Tibial nerve (tissue), 3 donors: ENCODE results near the gene XPO1.

Experiments
- POLR2A ChIP-seq, 2 donors: fragments of 450-650 bp; IDR thresholded peaks; one replicate each; pipeline ENCODE4 v1.6.1; 2017; ENCODE audit warnings: antibody characterized with exemption in 2 of 2, mild to moderate bottlenecking in 2 of 2, moderate library complexity in 2 of 2
- TF ChIP-seq, protein P1 (sequence below), 5 experiments: fragments of 200-600 bp in 3 of 5; fragments of 450-650 bp in 2 of 5; sonication (generic) in 3 of 5; IDR thresholded peaks; one replicate each; pipeline ENCODE4 v1.5.1; 2016 to 2019; ENCODE audit warnings: antibody characterized with exemption in 5 of 5, mild to moderate bottlenecking in 3 of 5, moderate library complexity in 2 of 5

DNA sequence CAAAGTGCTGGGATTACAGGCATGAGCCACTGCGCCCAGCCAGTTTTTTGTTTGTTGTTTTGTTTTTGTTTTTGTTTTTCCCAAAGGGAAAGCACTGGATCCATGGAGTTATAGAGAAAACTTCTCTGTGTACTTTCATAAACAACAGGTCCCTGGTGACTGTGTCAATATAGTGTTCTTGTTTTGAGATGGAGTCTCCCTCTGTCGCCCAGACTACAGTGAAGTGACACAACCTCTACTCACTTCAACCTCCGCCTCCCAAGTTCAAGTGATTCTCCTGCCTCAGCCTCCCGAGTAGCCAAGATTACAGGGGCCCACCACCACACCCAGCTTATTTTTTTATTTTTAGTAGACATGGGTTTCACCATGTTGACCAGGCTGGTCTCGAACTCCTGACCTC lies 83.8 kb downstream of the XPO1 start:
- TF ChIP-seq, protein P1, sequence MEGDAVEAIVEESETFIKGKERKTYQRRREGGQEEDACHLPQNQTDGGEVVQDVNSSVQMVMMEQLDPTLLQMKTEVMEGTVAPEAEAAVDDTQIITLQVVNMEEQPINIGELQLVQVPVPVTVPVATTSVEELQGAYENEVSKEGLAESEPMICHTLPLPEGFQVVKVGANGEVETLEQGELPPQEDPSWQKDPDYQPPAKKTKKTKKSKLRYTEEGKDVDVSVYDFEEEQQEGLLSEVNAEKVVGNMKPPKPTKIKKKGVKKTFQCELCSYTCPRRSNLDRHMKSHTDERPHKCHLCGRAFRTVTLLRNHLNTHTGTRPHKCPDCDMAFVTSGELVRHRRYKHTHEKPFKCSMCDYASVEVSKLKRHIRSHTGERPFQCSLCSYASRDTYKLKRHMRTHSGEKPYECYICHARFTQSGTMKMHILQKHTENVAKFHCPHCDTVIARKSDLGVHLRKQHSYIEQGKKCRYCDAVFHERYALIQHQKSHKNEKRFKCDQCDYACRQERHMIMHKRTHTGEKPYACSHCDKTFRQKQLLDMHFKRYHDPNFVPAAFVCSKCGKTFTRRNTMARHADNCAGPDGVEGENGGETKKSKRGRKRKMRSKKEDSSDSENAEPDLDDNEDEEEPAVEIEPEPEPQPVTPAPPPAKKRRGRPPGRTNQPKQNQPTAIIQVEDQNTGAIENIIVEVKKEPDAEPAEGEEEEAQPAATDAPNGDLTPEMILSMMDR (IDR thresholded peaks at IDR 0.05): no peak
- no peak for TF ChIP-seq POLR2A (IDR thresholded peaks at IDR 0.05)
